Mucosa of rectum (tissue), 2 donors: ENCODE measurements around the gene CDC25C.

Experiments used
- H3K27ac ChIP-seq, 2 donors: one replicate each; pipeline ENCODE4 v1.7.0; 2013; ENCODE audit warnings: inconsistent platforms in 2 of 2, low read depth in 2 of 2, low read length in 2 of 2
- H3K27me3 ChIP-seq, 2 donors: one replicate each; pipeline ENCODE4 v1.7.0; 2013; ENCODE audit warnings: low read length in 2 of 2; ENCODE audit not compliant: control insufficient read depth in 2 of 2, insufficient read depth in 2 of 2
- H3K36me3 ChIP-seq, 2 donors: one replicate each; pipeline ENCODE4 v1.7.0; 2013; ENCODE audit warnings: low read length in 2 of 2; ENCODE audit not compliant: control insufficient read depth in 2 of 2, insufficient read depth in 2 of 2
- H3K4me1 ChIP-seq, 2 donors: one replicate each; pipeline ENCODE4 v1.7.0; 2013; ENCODE audit warnings: low read length in 2 of 2, mild to moderate bottlenecking in 1 of 2; ENCODE audit not compliant: control insufficient read depth in 2 of 2, insufficient read depth in 2 of 2
- H3K4me3 ChIP-seq, 2 donors: one replicate each; pipeline ENCODE4 v1.7.0; 2013; ENCODE audit warnings: low read length in 2 of 2
- H3K9ac ChIP-seq, 2 donors: one replicate each; pipeline ENCODE4 v1.7.0; 2013; ENCODE audit warnings: low read length in 2 of 2, low read depth in 1 of 2, mild to moderate bottlenecking in 1 of 2
- H3K9me3 ChIP-seq, 2 donors: one replicate each; pipeline ENCODE4 v1.7.0; 2013; ENCODE audit warnings: low read length in 2 of 2; ENCODE audit not compliant: control insufficient read depth in 2 of 2
- donor health status: healthy.
- donor health status: Normal muscosa, but diverticular disease.

Gene CDC25C

GRCh38 chr5:138238034-138238433, 93.6 kb downstream of the CDC25C start:
- H3K36me3 ChIP-seq = no peaks in the 10 kb centered on the region
- peaks cover 0 to 9% of the 10 kb centered on the region in 2 donors for H3K4me1 ChIP-seq
- H3K9ac ChIP-seq = no peak overlapping the region
- H3K4me3 ChIP-seq = no peak overlapping the region
- H3K27me3 ChIP-seq = peaks cover 23 to 24% of the 10 kb centered on the region in 2 donors
- no peak overlapping the region for H3K27ac ChIP-seq
- H3K9me3 ChIP-seq = no peaks in the 10 kb centered on the region
